ENCODE data around the gene CDK19. TPM values are rescaled to one million over a fixed set of nuclear protein-coding genes. Genes with fewer than 3 reads are reported as not detected.

CDK19 gene
- total and polyA plus RNA-seq, 2 of the 13 experiments (the other 11 are each of a cell fraction or from before 2014, with no cell fraction given) = 13.4 to 27.0 TPM

DNA sequence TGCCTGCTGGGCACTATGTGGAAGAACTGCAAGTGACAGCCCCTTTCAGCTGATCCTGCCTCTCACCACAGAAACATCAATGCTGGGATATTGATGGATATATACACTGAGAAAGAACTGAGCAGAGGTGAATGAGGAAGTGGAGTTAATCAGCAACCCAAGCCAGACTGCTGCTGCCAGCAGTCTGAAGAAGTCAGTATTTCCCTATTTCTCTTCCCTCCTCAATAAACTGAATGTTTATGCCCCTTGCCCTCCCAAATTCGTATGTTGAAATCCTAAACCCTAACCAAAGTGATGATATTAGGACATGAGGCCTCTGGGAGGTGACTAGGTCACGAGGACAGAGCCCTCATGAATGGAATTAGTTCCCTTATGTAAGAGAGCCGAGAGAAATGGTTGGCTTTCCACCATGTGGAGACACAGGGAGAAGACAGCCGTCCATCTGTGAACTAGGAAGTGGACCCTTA is 76.3 kb downstream of the CDK19 start (continued):
- TF ChIP-seq, protein P1, sequence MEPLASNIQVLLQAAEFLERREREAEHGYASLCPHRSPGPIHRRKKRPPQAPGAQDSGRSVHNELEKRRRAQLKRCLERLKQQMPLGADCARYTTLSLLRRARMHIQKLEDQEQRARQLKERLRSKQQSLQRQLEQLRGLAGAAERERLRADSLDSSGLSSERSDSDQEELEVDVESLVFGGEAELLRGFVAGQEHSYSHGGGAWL (CRISPR knock-in tag; IDR thresholded peaks at IDR 0.05) = no peak
- TF ChIP-seq ZNF180 (CRISPR knock-in tag; IDR thresholded peaks at IDR 0.05; ENCODE audit: borderline replicate concordance, low read depth) (no peak), ZNF7 (CRISPR knock-in tag; IDR thresholded peaks at IDR 0.05) (no peak), ZNF781 (CRISPR knock-in tag; IDR thresholded peaks at IDR 0.05; ENCODE audit: borderline replicate concordance, not compliant biosample characterization) (no peak), KAT8 (CRISPR knock-in tag; IDR thresholded peaks at IDR 0.05) (peak; percentile 67), ZNF782 (CRISPR knock-in tag; IDR thresholded peaks at IDR 0.05; ENCODE audit: borderline replicate concordance) (peak; percentile 84; the same call in 1 of the 2 replicates), HOXD1 (CRISPR knock-in tag; IDR thresholded peaks at IDR 0.05) (no peak), ZNF329 (CRISPR knock-in tag; IDR thresholded peaks at IDR 0.05; ENCODE audit: low read depth) (no peak), THAP11 (CRISPR knock-in tag; IDR thresholded peaks at IDR 0.05) (peak; percentile 65; the same call in 1 of the 2 replicates), RORA (CRISPR knock-in tag; IDR thresholded peaks at IDR 0.05) (no peak), MZF1 (CRISPR knock-in tag; IDR thresholded peaks at IDR 0.05; ENCODE audit: borderline replicate concordance) (no peak), MAF1 (CRISPR knock-in tag; IDR thresholded peaks at IDR 0.05; ENCODE audit: borderline replicate concordance) (no peak), GTF3A (CRISPR knock-in tag; conservative IDR thresholded peaks at IDR 0.05) (no peak), ZNF382 (CRISPR knock-in tag; IDR thresholded peaks at IDR 0.05; ENCODE audit: borderline replicate concordance) (no peak)
- TF ChIP-seq, protein P2, sequence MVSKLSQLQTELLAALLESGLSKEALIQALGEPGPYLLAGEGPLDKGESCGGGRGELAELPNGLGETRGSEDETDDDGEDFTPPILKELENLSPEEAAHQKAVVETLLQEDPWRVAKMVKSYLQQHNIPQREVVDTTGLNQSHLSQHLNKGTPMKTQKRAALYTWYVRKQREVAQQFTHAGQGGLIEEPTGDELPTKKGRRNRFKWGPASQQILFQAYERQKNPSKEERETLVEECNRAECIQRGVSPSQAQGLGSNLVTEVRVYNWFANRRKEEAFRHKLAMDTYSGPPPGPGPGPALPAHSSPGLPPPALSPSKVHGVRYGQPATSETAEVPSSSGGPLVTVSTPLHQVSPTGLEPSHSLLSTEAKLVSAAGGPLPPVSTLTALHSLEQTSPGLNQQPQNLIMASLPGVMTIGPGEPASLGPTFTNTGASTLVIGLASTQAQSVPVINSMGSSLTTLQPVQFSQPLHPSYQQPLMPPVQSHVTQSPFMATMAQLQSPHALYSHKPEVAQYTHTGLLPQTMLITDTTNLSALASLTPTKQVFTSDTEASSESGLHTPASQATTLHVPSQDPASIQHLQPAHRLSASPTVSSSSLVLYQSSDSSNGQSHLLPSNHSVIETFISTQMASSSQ (IDR thresholded peaks at IDR 0.05; ENCODE audit: low read depth) = peak; percentile 81
- TF ChIP-seq, protein P2 (CRISPR knock-in tag; IDR thresholded peaks at IDR 0.05; ENCODE audit: borderline replicate concordance) = peak; percentile 87
- TF ChIP-seq, protein P3, sequence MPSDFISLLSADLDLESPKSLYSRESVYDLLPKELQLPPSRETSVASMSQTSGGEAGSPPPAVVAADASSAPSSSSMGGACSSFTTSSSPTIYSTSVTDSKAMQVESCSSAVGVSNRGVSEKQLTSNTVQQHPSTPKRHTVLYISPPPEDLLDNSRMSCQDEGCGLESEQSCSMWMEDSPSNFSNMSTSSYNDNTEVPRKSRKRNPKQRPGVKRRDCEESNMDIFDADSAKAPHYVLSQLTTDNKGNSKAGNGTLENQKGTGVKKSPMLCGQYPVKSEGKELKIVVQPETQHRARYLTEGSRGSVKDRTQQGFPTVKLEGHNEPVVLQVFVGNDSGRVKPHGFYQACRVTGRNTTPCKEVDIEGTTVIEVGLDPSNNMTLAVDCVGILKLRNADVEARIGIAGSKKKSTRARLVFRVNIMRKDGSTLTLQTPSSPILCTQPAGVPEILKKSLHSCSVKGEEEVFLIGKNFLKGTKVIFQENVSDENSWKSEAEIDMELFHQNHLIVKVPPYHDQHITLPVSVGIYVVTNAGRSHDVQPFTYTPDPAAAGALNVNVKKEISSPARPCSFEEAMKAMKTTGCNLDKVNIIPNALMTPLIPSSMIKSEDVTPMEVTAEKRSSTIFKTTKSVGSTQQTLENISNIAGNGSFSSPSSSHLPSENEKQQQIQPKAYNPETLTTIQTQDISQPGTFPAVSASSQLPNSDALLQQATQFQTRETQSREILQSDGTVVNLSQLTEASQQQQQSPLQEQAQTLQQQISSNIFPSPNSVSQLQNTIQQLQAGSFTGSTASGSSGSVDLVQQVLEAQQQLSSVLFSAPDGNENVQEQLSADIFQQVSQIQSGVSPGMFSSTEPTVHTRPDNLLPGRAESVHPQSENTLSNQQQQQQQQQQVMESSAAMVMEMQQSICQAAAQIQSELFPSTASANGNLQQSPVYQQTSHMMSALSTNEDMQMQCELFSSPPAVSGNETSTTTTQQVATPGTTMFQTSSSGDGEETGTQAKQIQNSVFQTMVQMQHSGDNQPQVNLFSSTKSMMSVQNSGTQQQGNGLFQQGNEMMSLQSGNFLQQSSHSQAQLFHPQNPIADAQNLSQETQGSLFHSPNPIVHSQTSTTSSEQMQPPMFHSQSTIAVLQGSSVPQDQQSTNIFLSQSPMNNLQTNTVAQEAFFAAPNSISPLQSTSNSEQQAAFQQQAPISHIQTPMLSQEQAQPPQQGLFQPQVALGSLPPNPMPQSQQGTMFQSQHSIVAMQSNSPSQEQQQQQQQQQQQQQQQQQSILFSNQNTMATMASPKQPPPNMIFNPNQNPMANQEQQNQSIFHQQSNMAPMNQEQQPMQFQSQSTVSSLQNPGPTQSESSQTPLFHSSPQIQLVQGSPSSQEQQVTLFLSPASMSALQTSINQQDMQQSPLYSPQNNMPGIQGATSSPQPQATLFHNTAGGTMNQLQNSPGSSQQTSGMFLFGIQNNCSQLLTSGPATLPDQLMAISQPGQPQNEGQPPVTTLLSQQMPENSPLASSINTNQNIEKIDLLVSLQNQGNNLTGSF (CRISPR knock-in tag; IDR thresholded peaks at IDR 0.05) = no peak
- TF ChIP-seq, protein P4, sequence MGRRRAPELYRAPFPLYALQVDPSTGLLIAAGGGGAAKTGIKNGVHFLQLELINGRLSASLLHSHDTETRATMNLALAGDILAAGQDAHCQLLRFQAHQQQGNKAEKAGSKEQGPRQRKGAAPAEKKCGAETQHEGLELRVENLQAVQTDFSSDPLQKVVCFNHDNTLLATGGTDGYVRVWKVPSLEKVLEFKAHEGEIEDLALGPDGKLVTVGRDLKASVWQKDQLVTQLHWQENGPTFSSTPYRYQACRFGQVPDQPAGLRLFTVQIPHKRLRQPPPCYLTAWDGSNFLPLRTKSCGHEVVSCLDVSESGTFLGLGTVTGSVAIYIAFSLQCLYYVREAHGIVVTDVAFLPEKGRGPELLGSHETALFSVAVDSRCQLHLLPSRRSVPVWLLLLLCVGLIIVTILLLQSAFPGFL (CRISPR knock-in tag; IDR thresholded peaks at IDR 0.05) = no peak
- TF ChIP-seq, protein P5, sequence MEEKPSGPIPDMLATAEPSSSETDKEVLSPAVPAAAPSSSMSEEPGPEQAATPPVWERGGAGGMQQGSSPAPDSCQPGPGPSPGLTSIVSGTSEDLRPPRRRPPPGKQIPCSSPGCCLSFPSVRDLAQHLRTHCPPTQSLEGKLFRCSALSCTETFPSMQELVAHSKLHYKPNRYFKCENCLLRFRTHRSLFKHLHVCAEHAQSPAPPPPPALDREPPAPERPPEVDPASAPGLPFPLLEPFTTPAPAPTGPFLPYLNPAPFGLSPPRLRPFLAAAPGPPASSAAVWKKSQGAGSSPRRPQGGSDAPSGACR (CRISPR knock-in tag; IDR thresholded peaks at IDR 0.05) = no peak

All from HepG2 (cell line).